AG09319 (cell line): ENCODE results near the gene SLC39A11.
"Not testable (repeated sequence)": the region's sequence is repeated elsewhere in the genome, so short reads cannot be mapped to it uniquely, and the experiment has no call there.

Experiments
- DNase-seq: peaks from one replicate; pipeline ENCODE4 v3.0.0-alpha.2; 2010; ENCODE audit warnings: low read depth; ENCODE audit errors: extremely low read depth
- CTCF ChIP-seq: IDR thresholded peaks from 2 replicates; pipeline ENCODE4 v1.5.1; 2011; ENCODE audit warnings: low read depth, mild to moderate bottlenecking, inconsistent platforms, low read length, moderate library complexity

The SLC39A11 gene

GRCh38 chr17:72778169-72779151, 314.0 kb downstream of the SLC39A11 start:
- no peak for DNase-seq
- TF ChIP-seq CTCF, result no peak

GRCh38 chr17:72775919-72776318, 316.6 kb downstream of the SLC39A11 start:
- no peak for DNase-seq
- no peak for TF ChIP-seq CTCF

- no peak for DNase-seq
- TF ChIP-seq CTCF, result no peak
These were observed 317.3 kb downstream of the SLC39A11 start for GRCh38 chr17:72775237-72775636.

- no peak for TF ChIP-seq CTCF
- DNase-seq, result no peak
These were observed 318.3 kb downstream of the SLC39A11 start for GRCh38 chr17:72774236-72774635.

GRCh38 chr17:72773225-72773624, 319.3 kb downstream of the SLC39A11 start:
- not testable (repeated sequence) for DNase-seq

- no peak for TF ChIP-seq CTCF
- no peak for DNase-seq
These were observed 320.1 kb downstream of the SLC39A11 start for GRCh38 chr17:72772331-72772821.

- no peak for TF ChIP-seq CTCF
- DNase-seq, result no peak
These were observed 320.8 kb downstream of the SLC39A11 start for GRCh38 chr17:72771734-72772133.
